ENCODE data around the gene POGLUT3. TPM values are rescaled to one million over a fixed set of nuclear protein-coding genes. Genes with fewer than 3 reads are reported as not detected.

POGLUT3 gene
- total RNA-seq = 10 to 100 TPM; 36.1 to 60.1 TPM

DNA sequence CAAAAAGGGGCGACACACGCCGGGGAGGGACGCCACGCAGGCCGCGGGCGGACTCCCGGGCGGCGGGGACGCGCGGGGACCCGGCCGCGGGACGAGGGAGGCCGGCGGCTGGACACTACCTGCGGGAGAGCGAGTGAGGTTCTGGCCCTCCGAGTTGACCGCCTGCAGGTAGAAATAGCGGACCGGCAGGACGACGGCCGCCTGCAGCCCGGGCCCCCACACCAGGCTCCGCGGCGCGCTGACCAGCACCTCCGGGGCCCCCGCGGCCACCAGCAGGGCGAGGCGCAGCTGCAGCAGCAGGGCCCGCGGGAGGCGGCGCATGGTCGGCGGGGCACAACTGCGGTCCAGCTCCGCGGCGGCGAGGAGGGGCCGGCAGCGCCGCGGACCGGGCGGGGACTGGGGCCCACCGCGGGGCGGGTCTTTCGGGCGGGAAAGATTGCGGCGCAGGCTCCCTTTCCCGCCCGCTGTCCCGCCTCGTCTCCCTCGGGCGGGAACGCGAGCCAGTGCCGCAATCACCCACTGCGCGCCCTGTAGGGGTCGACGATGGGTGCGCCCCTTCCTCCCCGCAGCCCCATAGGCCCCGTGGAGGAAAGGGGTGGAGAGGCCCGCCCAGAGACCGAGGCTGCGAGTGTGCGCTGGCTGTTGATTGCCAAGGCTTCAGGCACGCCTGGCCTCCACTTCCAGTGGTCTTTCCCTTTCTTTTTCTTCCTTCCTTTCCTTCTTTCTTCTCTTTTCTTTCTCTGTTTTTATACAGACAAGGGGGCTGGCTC is at the start of gene POGLUT3:
TSS of gene POGLUT3 (minus strand) at position 339 of the 770 bp plus-strand sequence. CDS start at position 321, 18 bp downstream.
- H3K36me3 ChIP-seq = no peaks in the 10 kb centered on the region
- H3K4me3 ChIP-seq = peak within 1 kb of the TSS; percentile 79
- H3K4me1 ChIP-seq (ENCODE audit: control insufficient read depth in 1 of 2, low read depth in 2 of 2) = peaks cover 0 to 23% of the 10 kb centered on the region in 2 donors
- peak; percentile 46 for ATAC-seq (ENCODE audit: insufficient number of reproducible peaks, low FRiP score, low read depth)
- no peak for TF ChIP-seq CTCF (IDR thresholded peaks at IDR 0.05)
- H3K9me3 ChIP-seq = no peaks in the 10 kb centered on the region
- H3K27me3 ChIP-seq (replicated peaks; ENCODE audit: insufficient read depth) = no peaks in the 10 kb centered on the region
- H3K27ac ChIP-seq = peak within 1 kb of the TSS; percentile 95 to 98
- DNase-seq (ENCODE audit: low spot score) = no peak

DNA sequence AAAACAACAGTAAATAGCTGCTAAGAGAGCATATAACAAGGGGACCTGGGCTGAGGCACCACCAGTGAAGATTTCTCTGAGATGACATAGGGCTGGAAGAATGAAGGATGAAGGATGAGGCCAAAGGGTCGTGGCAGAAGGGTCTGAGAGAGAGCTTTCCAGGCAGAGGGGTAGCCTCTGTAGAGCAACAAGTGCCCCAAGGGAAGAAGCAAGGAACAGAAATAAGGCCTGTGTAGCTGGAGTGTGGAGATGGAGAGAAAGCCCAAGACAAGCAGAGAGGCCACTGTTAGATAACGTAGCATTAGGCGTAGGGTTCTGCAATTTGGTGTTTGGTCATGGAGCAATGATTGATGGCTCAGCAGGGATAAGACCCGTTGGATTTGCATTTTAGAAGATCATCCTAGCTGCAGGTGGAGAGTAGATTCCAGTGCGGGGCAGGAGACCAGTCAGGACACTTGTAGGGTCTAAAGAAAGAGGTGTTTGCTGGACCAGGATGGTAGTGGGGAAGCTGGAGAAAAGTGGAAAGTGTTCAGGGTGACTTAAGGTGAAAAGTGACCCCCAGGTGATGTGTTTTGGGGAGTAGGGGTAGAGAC is 47.8 kb upstream of the POGLUT3 start:
- Histone ChIP-seq H3K36me3 (no peaks in the 10 kb centered on the region), H3K27me3 (replicated peaks; ENCODE audit: insufficient read depth) (no peaks in the 10 kb centered on the region), H3K4me1 (ENCODE audit: control insufficient read depth in 1 of 2, low read depth in 2 of 2) (no peaks in the 10 kb centered on the region), H3K27ac (no peak overlapping the region), H3K4me3 (no peak overlapping the region), H3K9me3 (no peaks in the 10 kb centered on the region)
- DNase-seq (ENCODE audit: low spot score) (no peak), ATAC-seq (ENCODE audit: insufficient number of reproducible peaks, low FRiP score, low read depth) (no peak)
- TF ChIP-seq CTCF (IDR thresholded peaks at IDR 0.05) = no peak

GRCh38 chr11:108543316-108543964 is 45.3 kb upstream of the POGLUT3 start:
- Histone ChIP-seq H3K27ac (no peak overlapping the region), H3K27me3 (replicated peaks; ENCODE audit: insufficient read depth) (no peaks in the 10 kb centered on the region), H3K4me1 (ENCODE audit: control insufficient read depth in 1 of 2, low read depth in 2 of 2) (no peaks in the 10 kb centered on the region), H3K9me3 (no peaks in the 10 kb centered on the region), H3K4me3 (no peak overlapping the region), H3K36me3 (no peaks in the 10 kb centered on the region)
- ATAC-seq (ENCODE audit: insufficient number of reproducible peaks, low FRiP score, low read depth) (no peak), DNase-seq (ENCODE audit: low spot score) (no peak)
- no peak for TF ChIP-seq CTCF (IDR thresholded peaks at IDR 0.05)

DNA sequence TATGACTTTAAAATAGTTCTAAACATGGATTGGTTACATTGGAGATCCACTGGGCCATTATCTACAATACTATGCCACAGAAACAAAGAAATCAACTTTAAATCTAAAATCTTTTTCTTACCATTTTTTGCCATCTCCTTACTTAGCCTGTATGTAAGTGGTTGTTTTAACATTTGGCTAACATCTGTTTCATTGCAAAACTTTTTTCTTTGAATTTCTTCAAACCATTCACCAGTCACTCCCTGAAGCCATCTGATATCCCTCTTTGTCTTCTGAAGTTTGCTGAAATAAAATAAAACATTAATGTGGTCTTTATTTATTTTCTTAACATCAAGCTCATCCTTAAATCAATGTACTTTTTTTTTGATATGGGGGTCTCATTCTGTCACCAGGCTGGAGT is 43.3 kb upstream of the POGLUT3 start:
- H3K9me3 ChIP-seq = no peaks in the 10 kb centered on the region
- no peak for TF ChIP-seq CTCF (IDR thresholded peaks at IDR 0.05)
- DNase-seq (ENCODE audit: low spot score) (no peak), ATAC-seq (ENCODE audit: insufficient number of reproducible peaks, low FRiP score, low read depth) (no peak)
- no peak overlapping the region for H3K27ac ChIP-seq
- H3K4me3 ChIP-seq = no peak overlapping the region
- H3K4me1 ChIP-seq (ENCODE audit: control insufficient read depth in 1 of 2, low read depth in 2 of 2) = no peaks in the 10 kb centered on the region
- no peaks in the 10 kb centered on the region for H3K27me3 ChIP-seq (replicated peaks; ENCODE audit: insufficient read depth)
- H3K36me3 ChIP-seq = no peaks in the 10 kb centered on the region

DNA sequence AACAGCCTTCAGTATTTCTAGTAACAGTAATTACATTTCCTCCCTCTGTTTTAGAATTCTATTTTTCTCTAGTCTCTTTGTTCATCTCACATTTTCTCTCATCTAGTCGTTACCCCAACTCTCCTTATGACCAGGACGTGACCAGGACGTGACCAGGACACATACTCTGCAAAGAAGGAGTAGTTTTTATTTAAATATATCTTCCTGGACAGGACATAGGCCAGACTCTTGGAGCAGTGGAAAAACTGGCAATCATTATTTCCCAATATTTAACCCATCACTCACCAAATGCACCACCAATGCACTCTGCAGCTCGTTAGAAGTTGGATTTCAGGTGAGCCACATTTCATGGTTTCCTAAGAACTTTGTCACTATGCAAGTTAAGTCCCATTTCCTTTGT is 40.3 kb upstream of the POGLUT3 start:
- Histone ChIP-seq H3K27me3 (replicated peaks; ENCODE audit: insufficient read depth) (no peaks in the 10 kb centered on the region), H3K36me3 (no peaks in the 10 kb centered on the region), H3K27ac (no peak overlapping the region), H3K4me3 (no peak overlapping the region), H3K4me1 (ENCODE audit: control insufficient read depth in 1 of 2, low read depth in 2 of 2) (no peaks in the 10 kb centered on the region), H3K9me3 (no peaks in the 10 kb centered on the region)
- DNase-seq (ENCODE audit: low spot score) (no peak), ATAC-seq (ENCODE audit: insufficient number of reproducible peaks, low FRiP score, low read depth) (no peak)
- TF ChIP-seq CTCF (IDR thresholded peaks at IDR 0.05) = no peak
